Stimulated activated naive CD4-positive, alpha-beta T cell (primary cell): ENCODE data around the gene CYLD.

Experiments
- DNase-seq, 6 experiments: peaks; one replicate each; lab custom pipeline; 2025; lab: John Stamatoyannopoulos, UW

The CYLD gene

DNA sequence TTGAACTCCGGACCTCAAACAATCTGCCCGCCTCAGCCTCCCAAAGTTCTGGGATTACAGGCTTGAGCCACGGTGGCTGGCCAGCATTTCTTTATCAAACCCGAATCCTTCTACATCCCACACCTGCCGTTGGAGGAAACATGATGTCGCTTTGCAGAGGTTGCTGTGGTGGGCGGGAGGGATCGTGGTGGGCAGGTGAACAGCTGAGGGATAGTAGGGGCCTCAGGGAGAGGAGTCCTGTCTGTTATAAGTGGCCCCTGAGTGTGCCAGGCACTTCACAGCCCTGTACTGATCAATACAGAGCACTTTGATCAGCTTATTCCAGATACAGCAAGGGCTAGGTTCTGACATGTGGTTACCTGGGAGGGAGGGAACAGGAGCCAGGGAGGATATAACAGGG, 76.5 kb downstream of the CYLD start:
- no peak for DNase-seq

DNA sequence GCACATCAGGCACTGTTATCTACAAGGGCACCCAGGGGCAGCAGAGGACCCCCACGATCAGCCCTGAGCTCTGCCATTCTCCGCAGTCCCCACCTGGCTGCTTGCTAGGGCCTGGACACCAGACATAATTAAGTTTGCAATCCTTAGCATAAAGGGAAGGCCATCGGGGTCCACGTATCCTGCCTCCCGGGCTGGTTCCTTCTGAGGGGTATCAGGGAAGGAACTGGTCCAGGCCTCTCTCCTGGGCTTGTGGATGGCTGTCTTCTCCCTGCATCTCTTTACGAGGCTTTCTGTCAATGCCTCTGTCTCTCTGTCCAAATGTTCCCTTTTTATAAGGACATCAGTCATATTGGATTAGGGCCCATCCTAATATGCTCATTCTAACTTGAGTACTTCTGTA, 77.8 kb downstream of the CYLD start:
- DNase-seq: no peak

DNA sequence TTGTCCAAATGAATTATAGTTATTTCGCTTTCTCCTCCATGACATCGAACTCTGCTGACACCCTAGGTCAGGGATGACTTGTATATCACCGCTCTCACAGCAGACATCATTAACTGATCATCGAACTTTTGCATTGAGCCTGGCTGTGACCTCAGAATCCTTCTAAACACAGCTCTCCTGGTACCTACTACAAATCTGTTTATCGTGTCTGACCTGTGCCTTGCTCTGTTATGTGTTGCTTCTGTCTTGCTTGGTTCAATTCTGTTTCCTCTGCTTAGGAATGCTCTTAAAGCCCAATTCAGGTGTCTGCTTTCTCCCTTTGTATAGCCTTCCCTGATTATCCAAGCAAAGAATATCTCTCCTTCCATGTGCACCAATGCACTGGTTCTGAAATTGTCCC, 78.3 kb downstream of the CYLD start:
- no peak for DNase-seq

DNA sequence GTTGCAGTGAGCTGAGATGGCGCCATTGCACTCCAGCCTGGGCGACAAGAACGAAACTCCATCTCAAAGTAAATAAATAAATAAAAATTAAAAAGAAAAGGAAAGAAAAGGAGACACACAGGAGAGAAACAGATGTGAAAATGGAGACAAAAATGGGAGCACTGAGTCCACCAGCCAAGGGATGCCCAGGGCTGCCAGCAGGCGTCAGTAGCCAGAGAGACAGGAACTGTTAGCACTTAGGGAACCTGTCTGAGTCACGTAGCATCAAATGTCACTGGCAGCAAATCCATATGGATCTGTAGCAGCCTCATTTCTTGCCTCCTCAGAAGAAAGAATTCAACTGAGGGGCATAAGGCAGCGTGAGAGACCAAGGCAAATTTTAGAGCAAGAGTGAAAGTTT, 79.7 kb downstream of the CYLD start:
- no peak for DNase-seq

DNA sequence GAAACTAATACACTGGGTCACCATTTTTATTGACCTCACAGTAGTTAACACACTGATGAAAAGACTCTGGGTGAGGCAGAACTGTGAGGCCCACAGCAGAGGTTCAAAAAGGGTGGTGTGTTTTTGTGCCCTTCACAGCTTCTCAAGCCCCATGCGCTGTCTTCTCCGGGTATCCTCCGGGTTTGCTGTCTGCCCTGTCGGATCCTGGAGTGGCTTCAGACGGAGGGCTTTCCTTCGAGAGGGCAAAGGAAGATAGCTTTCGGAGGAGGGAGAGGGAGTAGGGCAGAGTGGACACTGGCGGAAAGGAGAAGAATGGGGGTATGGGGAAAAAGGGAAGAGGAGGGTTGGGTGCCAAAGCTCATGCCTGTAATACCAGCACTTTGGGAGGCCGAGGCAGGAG, 80.8 kb downstream of the CYLD start:
- no peak for DNase-seq

DNA sequence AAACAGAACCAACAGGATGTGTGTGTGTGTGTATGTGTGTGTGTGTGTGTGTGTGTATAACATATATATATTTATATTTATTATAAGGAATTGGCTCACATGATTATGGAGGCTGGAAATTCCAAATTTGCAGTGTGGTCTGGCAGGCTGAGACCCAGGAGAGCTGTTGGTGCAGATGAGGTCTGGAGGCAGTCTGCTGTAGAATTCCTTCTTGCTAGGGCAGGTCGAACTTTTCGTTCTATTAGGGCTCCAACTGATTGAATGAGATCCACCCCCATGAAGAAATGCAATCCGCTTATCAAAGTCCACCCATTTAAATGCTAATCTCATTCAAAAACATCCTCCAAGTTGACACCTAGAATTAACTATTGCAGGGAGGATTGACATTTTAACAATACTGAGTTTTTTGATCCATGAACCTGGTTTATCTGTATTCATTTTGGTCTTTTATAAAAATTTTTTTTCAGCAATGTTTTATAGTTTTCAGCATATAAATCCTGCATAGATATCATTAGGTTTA, 85.0 kb downstream of the CYLD start:
- no peak for DNase-seq

DNA sequence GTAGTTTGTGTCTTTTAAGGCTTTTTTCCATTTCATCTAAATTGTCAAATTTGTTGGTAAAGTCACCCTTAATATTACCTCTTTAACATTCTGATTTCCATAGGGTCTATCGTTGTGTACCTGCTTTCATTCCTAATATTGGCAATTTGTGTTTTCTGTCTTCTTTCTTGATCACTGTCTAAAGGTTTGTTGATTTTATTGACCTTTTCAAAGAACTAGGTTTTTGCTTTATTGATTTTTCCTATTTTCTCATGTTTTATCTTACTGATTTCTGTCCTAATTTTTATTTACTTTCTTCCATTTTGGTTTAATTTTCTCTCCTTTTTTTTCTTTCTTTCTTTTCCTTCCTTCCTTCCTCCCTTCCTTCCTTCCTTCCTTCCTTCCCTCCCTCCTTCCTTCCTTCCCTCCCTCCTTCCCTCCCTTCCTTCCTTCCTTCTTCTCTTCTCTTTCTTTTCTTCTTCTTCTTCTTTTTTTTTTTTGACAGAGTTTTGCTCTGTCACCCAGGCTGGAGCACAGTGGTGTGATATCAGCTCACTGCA, 86.3 kb downstream of the CYLD start:
- no peak for DNase-seq

DNA sequence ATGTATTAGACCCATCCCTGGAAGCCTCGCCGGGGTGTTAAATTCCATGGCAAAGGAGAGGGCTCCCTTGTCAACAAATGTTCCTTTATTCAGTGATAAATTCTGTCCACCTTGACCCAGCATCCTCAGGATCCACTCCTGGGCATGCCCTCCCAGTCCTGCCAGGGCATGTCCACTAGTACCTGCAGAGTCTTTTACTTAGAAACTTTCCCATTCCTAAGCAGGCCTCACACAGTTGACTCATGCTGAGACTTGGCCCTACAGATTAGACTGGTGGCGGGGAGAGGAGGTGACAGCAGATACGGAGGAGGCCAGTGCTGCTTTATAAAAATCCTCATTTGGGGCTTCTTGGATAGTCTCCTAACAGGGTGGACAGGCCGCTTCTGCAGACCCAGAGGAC, 88.8 kb downstream of the CYLD start:
- DNase-seq: no peak

DNA sequence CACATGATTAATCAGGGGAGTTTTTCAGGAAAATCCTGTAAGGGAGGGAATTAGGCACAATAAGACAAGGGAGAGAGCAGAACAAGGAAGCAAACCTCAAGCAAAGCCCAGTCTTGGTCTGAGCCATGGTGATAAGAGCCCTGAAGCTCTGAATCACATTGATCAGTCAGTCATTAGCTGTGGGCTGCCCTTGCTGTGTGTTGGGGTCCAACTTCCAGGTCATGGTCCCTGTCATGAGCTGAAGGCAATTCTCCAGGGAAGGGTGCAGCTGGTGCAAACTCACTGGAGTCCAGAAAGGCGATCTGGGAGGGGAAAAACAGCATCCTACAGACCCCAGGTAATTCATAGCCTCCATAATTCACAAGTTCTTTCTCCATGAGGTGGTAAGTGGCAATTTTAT, 89.9 kb downstream of the CYLD start:
- no peak for DNase-seq

DNA sequence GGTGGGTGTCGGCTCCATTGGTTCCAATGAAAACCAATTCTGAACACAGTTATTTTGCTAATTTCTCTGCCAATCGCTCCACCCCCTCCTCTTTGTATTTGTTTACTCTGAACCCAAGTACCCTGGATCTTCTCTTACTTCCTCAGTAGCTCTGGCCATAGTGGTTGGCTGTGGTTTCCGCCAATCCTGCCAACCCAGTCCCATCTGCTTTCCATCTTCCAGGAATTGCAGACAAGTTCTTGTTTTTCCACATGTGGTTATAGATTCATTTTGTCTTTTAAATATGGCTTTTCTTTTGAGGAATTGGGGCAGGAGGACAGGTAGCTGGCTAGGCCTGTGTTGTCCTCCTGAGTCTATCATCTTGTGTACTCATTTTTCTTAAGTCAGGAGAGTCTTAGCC, 92.0 kb downstream of the CYLD start:
- no peak for DNase-seq

DNA sequence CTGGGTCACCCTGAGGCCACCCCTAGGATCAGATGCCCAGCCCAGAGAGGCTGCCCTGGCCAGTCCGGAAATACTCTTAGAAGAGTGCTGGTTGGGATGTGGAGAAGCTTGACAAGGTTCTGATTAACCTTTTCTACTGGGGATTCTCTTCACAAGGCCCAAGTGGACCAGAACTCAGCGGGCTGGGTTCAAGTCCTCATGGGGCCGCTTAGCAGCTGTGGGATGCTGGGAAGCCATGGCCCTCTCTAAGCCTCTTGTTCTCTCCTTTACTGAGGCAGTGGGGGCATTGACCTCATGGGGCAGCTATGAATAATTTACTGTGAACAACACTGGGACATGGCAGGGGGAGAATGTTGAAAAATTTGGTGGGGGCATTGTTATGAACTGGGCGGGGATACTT, 92.8 kb downstream of the CYLD start:
- no peak for DNase-seq

DNA sequence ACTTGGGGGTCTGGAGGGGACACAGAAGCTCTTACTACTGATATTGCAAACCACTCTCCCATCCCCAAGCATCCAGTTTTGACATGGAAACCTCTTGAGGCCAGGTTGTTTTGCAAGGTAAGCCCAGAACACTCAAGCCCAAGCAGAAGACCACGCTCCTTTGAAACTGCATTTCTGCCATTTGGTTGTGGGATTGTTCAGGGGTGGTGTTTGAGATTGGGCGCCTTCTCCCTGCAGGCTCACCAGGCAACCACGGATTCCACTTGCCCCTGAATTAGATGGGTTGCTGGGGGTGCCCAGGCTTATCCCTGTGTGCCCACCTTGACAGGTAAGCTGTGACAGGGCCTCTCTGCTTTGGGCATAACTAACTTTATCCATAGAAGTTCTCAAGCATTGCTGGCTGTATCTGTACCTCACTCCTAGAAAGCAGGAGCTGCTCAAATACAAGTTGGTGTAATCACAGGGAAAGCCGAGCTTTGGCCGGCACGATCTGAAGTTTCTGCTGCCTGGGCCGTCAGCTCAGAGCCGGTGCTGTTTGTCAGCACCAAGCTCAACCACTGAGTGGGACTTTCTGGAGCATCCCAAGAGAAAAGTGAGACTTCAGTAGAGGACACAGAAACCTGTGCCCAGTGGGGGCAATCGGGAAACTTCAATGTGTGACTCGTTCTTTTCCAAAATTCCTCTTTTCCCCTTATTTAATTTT, 93.6 kb downstream of the CYLD start:
- no peak for DNase-seq

DNA sequence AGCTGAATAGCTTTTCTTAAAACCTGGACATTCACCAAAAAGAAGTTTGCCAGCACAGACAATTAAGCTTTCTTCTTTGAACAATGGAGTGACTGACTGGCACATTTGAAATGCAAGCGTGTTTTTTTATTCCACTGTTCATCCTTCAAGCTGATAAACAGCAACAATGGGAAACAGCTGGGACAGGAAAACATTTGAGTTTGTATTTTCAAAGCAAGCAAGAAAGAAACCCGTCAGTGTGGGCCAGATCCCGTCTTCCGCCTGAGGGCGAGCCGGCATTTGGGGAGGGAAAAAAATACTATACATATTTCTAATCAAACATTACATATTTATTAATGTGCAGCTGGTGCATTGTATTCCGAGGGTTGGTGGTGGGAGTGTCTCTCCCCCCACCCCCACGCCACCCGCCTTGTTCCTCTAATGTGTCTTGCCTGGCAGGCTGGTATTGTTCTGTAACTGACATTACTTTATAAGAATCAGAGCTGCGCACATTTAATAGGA, 94.3 kb downstream of the CYLD start:
- DNase-seq: no peak

DNA sequence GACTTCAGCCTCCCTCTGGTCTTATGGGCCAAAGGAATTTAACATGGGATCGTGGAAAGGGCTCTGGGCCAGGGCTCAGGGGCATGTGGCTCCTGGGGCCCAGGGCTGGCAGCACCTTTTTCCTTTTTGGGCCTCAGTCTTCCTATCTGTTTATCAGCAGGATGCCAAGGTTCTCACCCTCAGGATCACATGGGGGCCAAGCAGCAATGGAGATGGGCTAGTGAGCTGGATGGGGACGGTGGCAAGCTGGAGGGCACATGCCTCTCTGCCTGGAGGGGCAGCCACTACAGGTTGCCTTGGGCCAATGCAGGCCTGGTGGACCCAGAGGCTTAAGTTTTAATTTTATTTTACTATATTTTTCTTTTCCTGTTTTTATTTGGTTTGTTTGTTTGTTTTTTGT, 95.4 kb downstream of the CYLD start:
- no peak for DNase-seq

DNA sequence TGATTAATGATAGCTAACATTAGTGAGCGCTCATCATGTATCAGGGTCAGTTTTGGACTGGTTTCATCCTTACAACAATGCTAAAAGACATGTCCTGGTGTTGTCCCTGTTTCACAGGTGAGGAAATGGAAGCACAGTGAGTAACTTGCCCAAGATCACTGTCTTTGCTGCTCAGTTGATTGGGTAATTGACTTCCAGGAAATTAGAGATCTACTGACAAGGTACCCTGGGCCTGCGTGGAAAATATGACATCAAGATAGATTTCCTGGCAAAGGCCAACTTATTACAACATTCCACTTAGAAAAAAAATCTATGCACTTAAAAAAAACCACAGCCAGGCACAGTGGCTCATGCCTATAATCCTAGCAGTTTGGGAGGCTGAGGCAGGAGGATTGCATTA, 96.3 kb downstream of the CYLD start:
- DNase-seq: no peak

DNA sequence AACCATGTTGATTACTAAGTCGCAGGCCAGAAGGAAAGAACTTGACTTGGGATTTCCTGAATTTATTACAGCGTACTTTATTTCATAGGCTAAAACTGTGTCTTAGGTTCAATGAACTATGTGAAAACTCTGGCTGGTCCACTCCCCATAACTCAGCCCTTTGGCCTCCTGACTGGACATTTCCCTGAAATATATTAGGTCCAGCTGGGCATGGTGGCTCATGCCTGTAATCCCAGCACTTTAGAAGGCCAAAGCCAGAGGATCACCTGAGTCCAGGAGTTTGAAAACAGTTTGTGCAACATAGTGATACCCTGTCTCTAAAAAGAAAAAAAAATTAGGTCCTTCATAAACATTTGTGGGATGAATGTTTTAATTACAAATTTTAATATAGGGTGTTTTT, 97.0 kb downstream of the CYLD start:
- DNase-seq: no peak

DNA sequence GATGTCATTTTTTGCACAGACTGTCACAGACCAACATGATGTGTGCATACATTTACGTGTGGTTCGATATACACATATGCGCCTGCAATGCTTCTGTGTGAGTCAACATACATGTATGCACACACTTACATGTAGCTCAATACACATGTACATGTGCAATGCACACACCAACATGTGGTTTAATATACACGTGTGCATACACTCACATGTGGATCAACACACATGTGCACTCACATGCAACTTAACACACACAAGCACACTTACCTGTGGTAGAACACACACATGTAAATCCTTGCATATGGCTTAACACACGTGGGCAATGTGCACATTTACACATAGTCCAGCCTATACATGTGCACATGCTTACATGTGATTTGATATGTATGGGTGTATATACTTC, 97.5 kb downstream of the CYLD start:
- no peak for DNase-seq

DNA sequence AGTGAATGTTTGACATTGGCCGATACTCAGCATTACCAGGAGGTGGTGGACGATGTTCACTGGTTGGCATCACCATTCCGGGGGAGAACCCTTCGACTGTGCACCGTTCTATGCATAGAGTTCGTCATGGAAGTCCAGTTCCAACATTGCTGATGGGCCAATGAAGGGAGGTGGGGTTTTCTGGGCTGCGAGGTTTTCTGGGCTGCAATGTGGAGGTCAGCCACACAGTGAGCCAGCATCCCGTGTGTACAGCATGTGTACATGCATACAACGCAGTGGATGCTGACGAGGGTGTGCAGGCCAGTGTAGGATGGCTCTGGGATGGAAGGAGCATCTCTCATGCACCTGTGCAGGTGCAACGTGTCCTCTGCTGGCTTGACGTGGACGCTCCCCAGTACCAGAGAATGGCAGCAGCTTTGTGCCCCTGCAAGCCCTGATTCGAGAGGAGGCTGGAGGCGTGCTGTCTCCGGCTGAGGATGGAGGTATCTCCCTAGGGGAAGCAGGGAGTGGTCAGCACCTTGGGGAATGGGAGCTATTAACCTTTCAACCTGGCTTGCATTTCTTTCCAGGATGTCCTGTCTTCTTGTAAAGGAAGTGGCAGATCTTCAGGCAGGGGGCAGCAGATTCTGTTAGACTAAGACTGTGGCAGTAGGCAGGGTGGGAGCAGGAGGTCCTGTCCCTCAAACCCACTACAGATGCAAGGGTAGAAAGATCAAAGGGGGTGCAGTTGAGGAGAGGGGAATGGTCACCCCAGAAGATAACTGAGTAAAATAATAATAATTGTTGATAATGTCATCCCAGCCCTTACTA, 98.2 kb downstream of the CYLD start:
- no peak for DNase-seq

DNA sequence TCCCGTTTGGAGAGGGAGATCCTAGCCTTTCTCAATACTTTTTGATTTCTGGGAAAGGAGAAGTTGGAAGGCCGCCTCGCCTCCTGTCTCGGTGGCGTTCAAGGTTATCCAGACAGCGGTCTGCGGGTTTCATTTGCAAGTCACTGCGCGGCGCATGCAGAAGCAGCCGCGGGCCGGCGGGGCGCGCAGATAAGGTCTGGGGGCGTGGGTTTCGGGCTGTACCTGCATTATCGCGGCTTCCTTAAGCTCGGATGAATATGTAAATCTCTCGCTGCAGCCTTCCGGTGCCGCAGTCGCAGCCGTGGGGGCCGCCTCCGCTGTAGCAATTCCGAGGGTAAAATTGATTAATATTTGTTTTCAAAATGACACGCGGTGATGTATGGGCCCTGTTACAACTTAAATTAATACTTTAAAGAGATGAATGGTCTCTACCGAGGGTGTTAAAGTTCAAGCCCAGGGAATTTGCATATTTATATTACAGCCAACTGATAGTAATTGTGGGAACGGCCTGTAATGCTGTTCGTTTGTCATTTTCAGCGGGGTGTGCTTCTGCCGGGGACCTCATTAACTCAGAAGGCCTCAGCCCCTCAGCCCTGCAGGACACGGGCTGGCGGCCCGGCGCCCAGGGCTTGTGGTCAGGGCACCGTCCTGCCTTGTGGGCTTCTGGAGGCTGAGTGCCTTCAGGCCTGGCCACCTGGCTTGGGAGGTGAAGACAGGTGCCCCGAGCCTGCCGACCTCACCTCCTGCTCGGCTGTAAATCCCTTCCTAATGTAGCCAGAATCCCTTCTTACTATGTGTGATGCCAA, 99.4 kb downstream of the CYLD start:
- DNase-seq: peak in 3 of 6 experiments; percentile 5 to 25 (median 21)

DNA sequence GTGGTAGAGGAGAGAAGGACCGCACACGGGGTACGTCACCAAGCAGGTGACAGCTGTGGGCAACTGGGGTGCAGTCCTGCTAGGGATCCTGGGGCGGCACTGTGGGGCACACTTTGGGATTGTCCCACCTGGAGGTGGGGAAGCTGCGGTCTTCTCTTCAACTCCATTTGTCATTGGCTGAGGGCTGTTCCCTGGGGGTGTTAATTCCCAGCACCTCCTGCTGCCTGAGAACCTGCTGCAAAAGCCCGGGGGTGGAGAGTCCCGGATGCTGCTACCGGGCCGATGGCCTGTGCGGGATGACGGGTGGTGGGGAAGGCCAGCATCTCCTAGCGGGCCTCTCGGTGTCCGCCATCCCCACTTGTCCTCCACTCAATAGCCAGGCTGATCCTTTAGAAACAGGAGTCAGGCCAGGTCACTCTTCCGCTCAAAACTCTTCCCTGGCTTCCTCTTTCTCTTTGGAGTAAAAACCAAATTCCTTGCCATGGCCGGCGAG, 100.2 kb downstream of the CYLD start:
- no peak for DNase-seq

DNA sequence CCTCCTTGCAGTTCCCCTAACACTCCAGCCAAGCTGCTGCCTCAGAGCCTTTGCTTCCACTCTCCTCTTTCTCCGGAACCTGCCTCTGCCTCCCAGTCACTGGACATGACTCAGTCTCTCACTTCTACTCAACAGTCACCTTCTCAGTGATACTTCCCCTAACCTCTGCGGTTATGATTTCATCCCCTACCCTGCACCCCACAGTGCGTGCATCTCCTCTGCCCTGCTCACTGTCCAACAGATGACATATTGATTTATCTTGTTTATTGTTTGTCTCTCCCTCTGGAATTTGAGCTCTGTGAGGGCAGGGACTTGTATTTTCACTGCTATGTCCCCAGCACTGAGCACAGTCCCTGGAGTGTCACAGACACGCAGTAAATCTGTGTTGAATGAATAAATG, 100.7 kb downstream of the CYLD start:
- DNase-seq: no peak

DNA sequence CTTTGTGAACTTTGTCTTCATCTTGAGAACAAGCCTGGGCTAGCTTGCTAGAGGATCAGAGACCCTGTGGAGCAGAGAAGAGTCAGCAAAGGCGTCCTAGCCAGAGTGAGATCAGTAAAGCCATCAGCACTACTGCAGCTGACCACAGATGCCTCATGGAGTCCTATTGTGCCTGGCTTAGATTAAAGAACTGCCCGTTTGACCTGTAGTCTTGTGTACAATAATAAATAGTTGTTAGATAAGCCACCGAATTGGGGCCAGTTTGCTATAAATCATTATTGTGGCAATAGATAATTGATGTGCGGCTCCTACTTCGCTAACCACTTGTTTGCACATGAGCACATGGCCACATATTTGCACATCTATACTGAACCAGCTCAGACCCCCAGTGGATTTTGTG, 103.0 kb downstream of the CYLD start:
- no peak for DNase-seq
